DND-41 (cell line): ENCODE results near the gene RAE1.
A peak's percentile ranks its signal among the peaks of the same experiment; 100 is the strongest.

Experiments
- ATAC-seq: fragments of 200-7000 bp; cut with Tn5 transposase; 3 replicates; pipeline ENCODE4 v1.9.1; 2021; ENCODE audit warnings: low read depth; ENCODE audit not compliant: insufficient read depth
- DNase-seq: peaks from one replicate; pipeline ENCODE4 v3.0.0-alpha.2; 2020
- H2AFZ ChIP-seq: 2 replicates; pipeline ENCODE4 v1.6.0; 2012; ENCODE audit warnings: low read depth, low read length
- H3K27ac ChIP-seq: 2 replicates; pipeline ENCODE4 v1.5.1; 2012; ENCODE audit warnings: low read length, inconsistent platforms
- H3K27me3 ChIP-seq: fragments of 200-600 bp; sonication (generic); 2 replicates; pipeline ENCODE4 v1.6.0; 2012; ENCODE audit warnings: low read length, mild to moderate bottlenecking, inconsistent platforms; ENCODE audit not compliant: insufficient read depth, poor library complexity
- H3K36me3 ChIP-seq: 2 replicates; pipeline ENCODE4 v1.5.1; 2012; ENCODE audit warnings: low read length, inconsistent platforms; ENCODE audit not compliant: insufficient read depth
- H3K4me1 ChIP-seq: 2 replicates; pipeline ENCODE4 v1.5.1; 2012; ENCODE audit warnings: mild to moderate bottlenecking, low read length; ENCODE audit not compliant: insufficient read depth
- H3K4me2 ChIP-seq: 2 replicates; pipeline ENCODE4 v1.6.0; 2012; ENCODE audit warnings: mild to moderate bottlenecking, moderate library complexity, low read length, inconsistent platforms; ENCODE audit not compliant: insufficient read depth
- H3K4me3 ChIP-seq, 2 experiments: fragments of 200-600 bp in 1 of 2; shearing (Covaris generic) in 1 of 2; 2 replicates each; pipeline ENCODE4 v1.5.1; 2012 to 2016; ENCODE audit warnings: inconsistent platforms in 2 of 2, low read length in 2 of 2, mild to moderate bottlenecking in 2 of 2, low read depth in 1 of 2, moderate library complexity in 1 of 2
- H3K79me2 ChIP-seq: 2 replicates; pipeline ENCODE4 v1.6.0; 2012; ENCODE audit warnings: low read length, inconsistent platforms; ENCODE audit not compliant: insufficient read depth
- H3K9ac ChIP-seq: 2 replicates; pipeline ENCODE4 v1.6.0; 2012; ENCODE audit warnings: low read depth, mild to moderate bottlenecking, inconsistent platforms, low read length, moderate library complexity
- H3K9me3 ChIP-seq: 2 replicates; pipeline ENCODE4 v1.5.1; 2012; ENCODE audit warnings: low read length, moderate library complexity, mild to moderate bottlenecking, inconsistent platforms; ENCODE audit not compliant: insufficient read depth, severe bottlenecking
- H4K20me1 ChIP-seq: 2 replicates; pipeline ENCODE4 v1.6.0; 2012; ENCODE audit warnings: low read length; ENCODE audit not compliant: insufficient read depth
- CTCF ChIP-seq: IDR thresholded peaks from 2 replicates; pipeline ENCODE4 v1.5.1; 2012; ENCODE audit warnings: borderline replicate concordance, low read length, moderate library complexity, mild to moderate bottlenecking; ENCODE audit not compliant: poor library complexity, severe bottlenecking; ENCODE audit errors: extremely low read depth
- EZH2 ChIP-seq: IDR thresholded peaks from 3 replicates; pipeline ENCODE4 v1.6.1; 2012; ENCODE audit warnings: borderline replicate concordance, low read depth, mild to moderate bottlenecking, moderate library complexity, low read length, inconsistent platforms; ENCODE audit not compliant: severe bottlenecking

Gene RAE1

GRCh38 chr20:57388953-57389694 is 38.1 kb downstream of the RAE1 start:
- Histone ChIP-seq H3K9me3 (no peaks in the 10 kb centered on the region), H3K4me1 (peaks cover 28% of the 10 kb centered on the region), H3K27ac (no peak overlapping the region), H3K9ac (no peak overlapping the region), H3K27me3 (no peaks in the 10 kb centered on the region), H3K4me3 (no peak overlapping the region), H3K36me3 (peaks cover 18% of the 10 kb centered on the region), H3K4me2 (no peak overlapping the region), H2AFZ (no peak overlapping the region), H3K79me2 (no peaks in the 10 kb centered on the region), H4K20me1 (peaks cover 50% of the 10 kb centered on the region)
- no peak for ATAC-seq
- TF ChIP-seq EZH2 (no peak), CTCF (peak; percentile 31)
- no peak for DNase-seq

GRCh38 chr20:57389695-57390603 is 38.9 kb downstream of the RAE1 start:
- H3K36me3 ChIP-seq: peaks cover 18% of the 10 kb centered on the region
- no peak overlapping the region for H2AFZ ChIP-seq
- no peaks in the 10 kb centered on the region for H3K9me3 ChIP-seq
- H3K4me1 ChIP-seq: peaks cover 36% of the 10 kb centered on the region
- H3K27me3 ChIP-seq: peaks cover 5% of the 10 kb centered on the region
- no peak overlapping the region for H3K27ac ChIP-seq
- ATAC-seq (no peak), DNase-seq (no peak)
- H3K4me3 ChIP-seq: no peak overlapping the region
- H3K79me2 ChIP-seq: no peaks in the 10 kb centered on the region
- H3K4me2 ChIP-seq: no peak overlapping the region; the same call in 1 of the 2 replicates
- peaks cover 51% of the 10 kb centered on the region for H4K20me1 ChIP-seq
- TF ChIP-seq CTCF (no peak), EZH2 (no peak)
- no peak overlapping the region for H3K9ac ChIP-seq

GRCh38 chr20:57390604-57391438 is 39.8 kb downstream of the RAE1 start, which contains the start of gene RBM38:
RBM38 (plus strand) TSS chr20:57391396; CDS start chr20:57391582, 186 bp downstream.
- peak; percentile 55 for ATAC-seq
- H3K4me2 ChIP-seq: peak within 1 kb of the TSS; percentile 70
- H3K27ac ChIP-seq: peak within 1 kb of the TSS; percentile 35; the same call in 1 of the 2 replicates

More at GRCh38 chr20:57390604-57391438, 39.8 kb downstream of the RAE1 start, which contains the start of gene RBM38:
- H3K79me2 ChIP-seq: no peaks in the 10 kb centered on the region
- peak within 1 kb of the TSS; percentile 62 for H2AFZ ChIP-seq
- H3K4me1 ChIP-seq: peaks cover 36% of the 10 kb centered on the region
- H4K20me1 ChIP-seq: peaks cover 52% of the 10 kb centered on the region
- H3K4me3 ChIP-seq: peak within 1 kb of the TSS; percentile 7 to 66; a peak in 3 of 4 replicates
- no peaks in the 10 kb centered on the region for H3K9me3 ChIP-seq
- peaks cover 5% of the 10 kb centered on the region for H3K27me3 ChIP-seq
- DNase-seq: peak; percentile 72
- H3K36me3 ChIP-seq: peaks cover 24% of the 10 kb centered on the region; the same call in 1 of the 2 replicates
- peak within 1 kb of the TSS; percentile 55 for H3K9ac ChIP-seq
- TF ChIP-seq EZH2 (no peak), CTCF (no peak)
